ENCODE data around the gene HSPG2.

Gene HSPG2

DNA sequence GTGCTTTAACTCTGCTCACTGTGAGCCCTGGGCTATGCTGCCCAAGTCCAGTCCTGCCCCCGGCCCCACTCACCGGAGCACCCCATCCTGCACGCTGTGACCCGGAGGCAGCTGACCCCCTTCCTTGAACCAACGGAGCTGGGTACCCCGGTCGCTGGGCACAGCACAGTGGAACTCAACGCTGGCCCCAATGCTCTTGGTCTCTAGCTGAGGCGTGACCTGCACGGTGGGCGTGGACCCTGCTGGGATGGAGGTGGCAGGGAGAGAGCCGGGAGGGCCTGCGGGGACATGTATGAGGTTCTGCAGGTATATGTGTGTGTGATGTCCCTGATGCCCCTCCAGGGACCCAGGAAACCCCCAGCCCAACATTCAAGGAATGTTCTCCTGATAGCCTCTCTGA, 100.4 kb downstream of the HSPG2 start:
- Histone ChIP-seq H3K79me2 (ENCODE audit: control insufficient read depth, insufficient read depth, low read length) (no peaks in the 10 kb centered on the region), H3K36me3 (ENCODE audit: control insufficient read depth, insufficient read depth, low read length) (peaks cover 15% of the 10 kb centered on the region), H3K4ac (ENCODE audit: low read depth, low read length) (no peak overlapping the region), H3K27ac (ENCODE audit: low read depth, low read length) (no peak overlapping the region), H3K18ac (ENCODE audit: low read length) (no peak overlapping the region), H4K8ac (ENCODE audit: low read depth, low read length) (no peak overlapping the region), H2BK120ac (ENCODE audit: low read depth, low read length) (no peak overlapping the region), H3K4me2 (ENCODE audit: low read length) (no peak overlapping the region), H2AK5ac (ENCODE audit: low read length) (no peak overlapping the region), H3K9ac (ENCODE audit: low read length) (no peak overlapping the region), H3K4me1 (ENCODE audit: control insufficient read depth, low read depth, low read length) (no peaks in the 10 kb centered on the region), H2BK5ac (ENCODE audit: low read length) (no peak overlapping the region), H3K23ac (ENCODE audit: low read length) (no peak overlapping the region), H2BK15ac (replicated peaks; ENCODE audit: low read depth) (no peak overlapping the region), H3K27me3 (ENCODE audit: insufficient read depth, low read length, poor library complexity) (no peaks in the 10 kb centered on the region), H4K5ac (ENCODE audit: low read length) (no peak overlapping the region), H3K56ac (ENCODE audit: low read length) (no peak overlapping the region), H3K4me3 (ENCODE audit: low read length) (no peak overlapping the region), H3K79me1 (ENCODE audit: low read length) (no peaks in the 10 kb centered on the region)
- no CpG with 5 or more reads among the region's 13 CpGs for WGBS (ENCODE audit: extremely low coverage, insufficient coverage, low lambda C conversion rate)
- DNase-seq, result no peak

DNA sequence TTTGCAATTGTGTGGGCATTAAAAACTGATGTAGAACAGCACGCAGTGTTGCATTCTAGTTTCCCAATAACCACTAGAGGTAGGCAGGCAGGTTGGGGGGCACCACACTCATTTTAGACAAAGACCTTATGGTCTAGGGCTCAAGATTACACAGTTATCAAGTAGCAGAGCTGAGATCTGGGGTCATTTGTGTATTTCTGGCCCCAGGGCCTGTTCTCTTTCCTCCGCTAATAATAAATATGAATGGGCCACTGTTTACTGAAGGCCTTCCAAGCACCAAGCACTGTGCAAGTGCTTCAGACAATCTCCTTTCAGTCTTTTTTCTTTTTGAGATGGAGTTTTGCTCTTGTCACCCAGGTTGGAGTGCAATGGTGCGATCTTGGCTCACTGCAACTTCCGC, 101.1 kb downstream of the HSPG2 start:
- Histone ChIP-seq H3K27ac (ENCODE audit: low read depth, low read length) (no peak overlapping the region), H3K36me3 (ENCODE audit: control insufficient read depth, insufficient read depth, low read length) (peaks cover 14% of the 10 kb centered on the region), H2BK120ac (ENCODE audit: low read depth, low read length) (no peak overlapping the region), H3K56ac (ENCODE audit: low read length) (no peak overlapping the region), H3K79me1 (ENCODE audit: low read length) (no peaks in the 10 kb centered on the region), H3K4me2 (ENCODE audit: low read length) (no peak overlapping the region), H3K4me1 (ENCODE audit: control insufficient read depth, low read depth, low read length) (no peaks in the 10 kb centered on the region), H4K8ac (ENCODE audit: low read depth, low read length) (no peak overlapping the region), H2AK5ac (ENCODE audit: low read length) (no peak overlapping the region), H3K18ac (ENCODE audit: low read length) (no peak overlapping the region), H2BK15ac (replicated peaks; ENCODE audit: low read depth) (no peak overlapping the region), H3K9ac (ENCODE audit: low read length) (no peak overlapping the region), H2BK5ac (ENCODE audit: low read length) (no peak overlapping the region), H3K27me3 (ENCODE audit: insufficient read depth, low read length, poor library complexity) (no peaks in the 10 kb centered on the region), H4K5ac (ENCODE audit: low read length) (no peak overlapping the region), H3K4ac (ENCODE audit: low read depth, low read length) (no peak overlapping the region), H3K23ac (ENCODE audit: low read length) (no peak overlapping the region), H3K79me2 (ENCODE audit: control insufficient read depth, insufficient read depth, low read length) (no peaks in the 10 kb centered on the region), H3K4me3 (ENCODE audit: low read length) (no peak overlapping the region)
- no peak for DNase-seq
- no CpG with 5 or more reads among the region's 4 CpGs for WGBS (ENCODE audit: extremely low coverage, insufficient coverage, low lambda C conversion rate)

DNA sequence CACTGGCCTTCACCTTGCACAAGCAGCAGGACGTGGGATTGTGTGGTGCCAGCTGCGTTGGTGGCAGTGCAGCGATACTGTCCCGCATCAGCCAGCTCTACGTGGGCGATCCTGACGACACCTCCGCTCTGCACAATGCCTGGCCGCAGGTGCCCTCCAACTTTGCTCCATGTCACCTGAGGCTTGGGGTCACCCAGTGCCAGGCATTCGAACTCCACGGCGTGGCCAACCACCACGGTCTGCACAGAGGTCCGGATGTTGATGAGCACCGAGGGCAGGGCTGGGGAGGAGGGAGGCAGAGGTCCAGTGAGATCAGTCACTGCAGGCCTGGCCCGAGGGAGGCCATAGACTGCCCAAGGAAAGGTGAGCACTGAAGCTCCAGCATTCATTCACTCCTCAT, 102.4 kb downstream of the HSPG2 start:
- H3K4me3 ChIP-seq (ENCODE audit: low read length), result no peak overlapping the region
- no peak overlapping the region for H3K18ac ChIP-seq (ENCODE audit: low read length)
- no peak overlapping the region for H3K9ac ChIP-seq (ENCODE audit: low read length)
- H3K36me3 ChIP-seq (ENCODE audit: control insufficient read depth, insufficient read depth, low read length), result peaks cover 18% of the 10 kb centered on the region
- no peaks in the 10 kb centered on the region for H3K79me1 ChIP-seq (ENCODE audit: low read length)
- H3K56ac ChIP-seq (ENCODE audit: low read length), result no peak overlapping the region
- no peak overlapping the region for H4K5ac ChIP-seq (ENCODE audit: low read length)
- no peak overlapping the region for H3K4ac ChIP-seq (ENCODE audit: low read depth, low read length)
- H3K79me2 ChIP-seq (ENCODE audit: control insufficient read depth, insufficient read depth, low read length), result no peaks in the 10 kb centered on the region
- H2AK5ac ChIP-seq (ENCODE audit: low read length), result no peak overlapping the region
- no peaks in the 10 kb centered on the region for H3K4me1 ChIP-seq (ENCODE audit: control insufficient read depth, low read depth, low read length)
- H4K8ac ChIP-seq (ENCODE audit: low read depth, low read length), result no peak overlapping the region
- no CpG with 5 or more reads among the region's 16 CpGs for WGBS (ENCODE audit: extremely low coverage, insufficient coverage, low lambda C conversion rate)
- no peak overlapping the region for H2BK15ac ChIP-seq (replicated peaks; ENCODE audit: low read depth)
- H3K27me3 ChIP-seq (ENCODE audit: insufficient read depth, low read length, poor library complexity), result no peaks in the 10 kb centered on the region
- H2BK5ac ChIP-seq (ENCODE audit: low read length), result no peak overlapping the region
- no peak overlapping the region for H3K27ac ChIP-seq (ENCODE audit: low read depth, low read length)
- no peak overlapping the region for H3K23ac ChIP-seq (ENCODE audit: low read length)
- no peak overlapping the region for H3K4me2 ChIP-seq (ENCODE audit: low read length)
- H2BK120ac ChIP-seq (ENCODE audit: low read depth, low read length), result no peak overlapping the region
- no peak for DNase-seq

DNA sequence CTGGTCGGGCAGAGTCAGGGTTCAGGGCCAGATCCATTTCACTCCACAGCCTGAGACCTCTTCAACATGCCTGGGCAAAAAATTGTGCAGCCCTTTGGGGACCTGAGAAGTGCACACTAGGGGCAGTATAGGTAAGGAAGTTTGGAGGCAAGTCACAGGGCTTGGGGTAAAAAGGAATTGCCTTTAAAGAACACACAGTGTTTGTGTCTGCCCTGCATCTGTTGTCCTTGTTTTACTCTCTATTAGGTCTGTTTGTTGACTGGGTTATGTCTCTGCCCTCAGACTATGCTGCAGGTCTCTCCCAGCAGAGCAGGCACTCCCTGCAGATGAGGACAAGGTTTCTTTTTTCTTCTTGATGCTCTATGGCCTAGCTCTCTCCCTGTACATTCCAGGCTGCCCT, 103.0 kb downstream of the HSPG2 start:
- no peak overlapping the region for H2BK5ac ChIP-seq (ENCODE audit: low read length)
- H3K36me3 ChIP-seq (ENCODE audit: control insufficient read depth, insufficient read depth, low read length), result peaks cover 18% of the 10 kb centered on the region
- DNase-seq, result no peak

DNA sequence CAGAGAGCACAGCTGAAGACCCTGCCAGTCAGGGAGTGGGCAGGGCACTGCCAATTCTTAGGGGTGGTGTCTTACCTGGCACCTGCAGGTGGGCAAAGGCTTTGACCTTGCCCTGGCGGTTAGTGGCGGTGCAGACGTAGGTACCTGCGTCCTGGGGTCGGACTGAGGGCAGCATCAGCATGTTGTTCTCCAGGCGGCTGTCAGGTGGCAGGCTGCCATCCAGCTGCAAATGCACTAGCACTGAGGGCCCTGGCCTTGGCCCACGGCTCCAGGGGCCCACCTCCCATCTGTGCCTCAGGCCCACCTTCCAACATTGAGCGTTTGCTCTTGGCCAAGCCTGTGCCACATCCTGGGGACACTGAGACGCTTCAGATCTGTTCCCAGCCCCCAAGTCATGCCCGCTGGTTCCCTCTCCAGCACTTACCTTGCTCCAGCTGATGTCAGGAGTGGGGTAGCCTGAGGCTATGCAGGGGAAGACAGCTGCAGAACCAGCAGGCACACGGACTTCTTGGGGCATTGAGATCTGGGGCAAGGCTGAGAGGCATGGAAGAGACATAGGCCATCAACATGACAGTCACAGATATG, 103.6 kb downstream of the HSPG2 start:
- H2BK120ac ChIP-seq (ENCODE audit: low read depth, low read length), result no peak overlapping the region
- no peak overlapping the region for H3K9ac ChIP-seq (ENCODE audit: low read length)
- DNase-seq, result no peak
- H3K4me1 ChIP-seq (ENCODE audit: control insufficient read depth, low read depth, low read length), result no peaks in the 10 kb centered on the region
- no CpG with 5 or more reads among the region's 11 CpGs for WGBS (ENCODE audit: extremely low coverage, insufficient coverage, low lambda C conversion rate)
- H3K18ac ChIP-seq (ENCODE audit: low read length), result no peak overlapping the region
- no peaks in the 10 kb centered on the region for H3K79me1 ChIP-seq (ENCODE audit: low read length)
- H3K27me3 ChIP-seq (ENCODE audit: insufficient read depth, low read length, poor library complexity), result no peaks in the 10 kb centered on the region
- no peak overlapping the region for H3K4ac ChIP-seq (ENCODE audit: low read depth, low read length)
- no peak overlapping the region for H3K27ac ChIP-seq (ENCODE audit: low read depth, low read length)
- no peak overlapping the region for H3K23ac ChIP-seq (ENCODE audit: low read length)
- no peak overlapping the region for H3K4me2 ChIP-seq (ENCODE audit: low read length)
- H3K56ac ChIP-seq (ENCODE audit: low read length), result no peak overlapping the region
- no peaks in the 10 kb centered on the region for H3K79me2 ChIP-seq (ENCODE audit: control insufficient read depth, insufficient read depth, low read length)
- H4K8ac ChIP-seq (ENCODE audit: low read depth, low read length), result no peak overlapping the region
- H3K4me3 ChIP-seq (ENCODE audit: low read length), result no peak overlapping the region
- H3K36me3 ChIP-seq (ENCODE audit: control insufficient read depth, insufficient read depth, low read length), result peaks cover 18% of the 10 kb centered on the region
- no peak overlapping the region for H2BK5ac ChIP-seq (ENCODE audit: low read length)
- H2BK15ac ChIP-seq (replicated peaks; ENCODE audit: low read depth), result no peak overlapping the region
- H2AK5ac ChIP-seq (ENCODE audit: low read length), result no peak overlapping the region
- H4K5ac ChIP-seq (ENCODE audit: low read length), result no peak overlapping the region

More for the DNA sequence above, 103.0 kb downstream of the HSPG2 start:
- no peak overlapping the region for H3K4me3 ChIP-seq (ENCODE audit: low read length)
- no peak overlapping the region for H4K5ac ChIP-seq (ENCODE audit: low read length)
- H3K56ac ChIP-seq (ENCODE audit: low read length), result no peak overlapping the region
- no peaks in the 10 kb centered on the region for H3K79me1 ChIP-seq (ENCODE audit: low read length)
- no peak overlapping the region for H3K23ac ChIP-seq (ENCODE audit: low read length)
- no peak overlapping the region for H4K8ac ChIP-seq (ENCODE audit: low read depth, low read length)
- H3K4me1 ChIP-seq (ENCODE audit: control insufficient read depth, low read depth, low read length), result no peaks in the 10 kb centered on the region
- H3K27me3 ChIP-seq (ENCODE audit: insufficient read depth, low read length, poor library complexity), result no peaks in the 10 kb centered on the region
- WGBS (ENCODE audit: extremely low coverage, insufficient coverage, low lambda C conversion rate), result no CpG with 5 or more reads among the region's 1 CpG
- H3K79me2 ChIP-seq (ENCODE audit: control insufficient read depth, insufficient read depth, low read length), result no peaks in the 10 kb centered on the region
- no peak overlapping the region for H3K18ac ChIP-seq (ENCODE audit: low read length)
- H3K4me2 ChIP-seq (ENCODE audit: low read length), result no peak overlapping the region
- H3K9ac ChIP-seq (ENCODE audit: low read length), result no peak overlapping the region
- no peak overlapping the region for H2BK120ac ChIP-seq (ENCODE audit: low read depth, low read length)
- H3K27ac ChIP-seq (ENCODE audit: low read depth, low read length), result no peak overlapping the region
- no peak overlapping the region for H2BK15ac ChIP-seq (replicated peaks; ENCODE audit: low read depth)
- H3K4ac ChIP-seq (ENCODE audit: low read depth, low read length), result no peak overlapping the region
- no peak overlapping the region for H2AK5ac ChIP-seq (ENCODE audit: low read length)

DNA sequence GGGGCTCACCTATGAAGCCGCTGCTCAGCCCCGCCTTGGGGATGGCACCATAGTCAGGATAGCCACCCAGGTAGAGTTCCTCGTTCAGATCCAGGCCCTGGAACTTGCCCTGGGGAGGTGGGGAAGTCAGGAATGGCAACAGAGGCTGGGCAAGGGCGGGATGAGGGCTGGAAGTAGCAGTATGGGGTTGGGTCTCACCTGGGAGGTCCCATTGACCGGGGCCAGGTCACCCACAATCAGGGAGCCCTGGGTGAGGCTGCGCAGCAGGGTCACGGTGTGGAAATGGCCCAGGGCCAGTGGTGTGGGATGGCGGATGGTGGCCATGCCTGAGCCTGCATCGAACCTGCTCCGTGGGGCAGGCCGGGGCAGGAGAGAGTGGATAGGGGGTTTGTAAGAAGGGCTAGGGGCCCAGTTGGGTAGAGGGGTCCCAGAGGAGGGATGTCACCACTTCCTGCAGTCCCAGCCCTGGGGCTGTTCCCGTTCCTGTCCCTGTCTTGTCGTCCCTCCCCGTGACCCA, 105.6 kb downstream of the HSPG2 start:
- Histone ChIP-seq H2BK120ac (ENCODE audit: low read depth, low read length) (no peak overlapping the region), H2BK15ac (replicated peaks; ENCODE audit: low read depth) (no peak overlapping the region), H3K4me2 (ENCODE audit: low read length) (no peak overlapping the region), H3K56ac (ENCODE audit: low read length) (no peak overlapping the region), H3K23ac (ENCODE audit: low read length) (no peak overlapping the region), H3K4me1 (ENCODE audit: control insufficient read depth, low read depth, low read length) (no peaks in the 10 kb centered on the region), H3K4me3 (ENCODE audit: low read length) (no peak overlapping the region), H4K5ac (ENCODE audit: low read length) (no peak overlapping the region), H3K79me1 (ENCODE audit: low read length) (no peaks in the 10 kb centered on the region), H3K79me2 (ENCODE audit: control insufficient read depth, insufficient read depth, low read length) (no peaks in the 10 kb centered on the region), H2AK5ac (ENCODE audit: low read length) (no peak overlapping the region), H3K9ac (ENCODE audit: low read length) (no peak overlapping the region), H3K27me3 (ENCODE audit: insufficient read depth, low read length, poor library complexity) (no peaks in the 10 kb centered on the region), H2BK5ac (ENCODE audit: low read length) (no peak overlapping the region), H3K4ac (ENCODE audit: low read depth, low read length) (no peak overlapping the region), H3K36me3 (ENCODE audit: control insufficient read depth, insufficient read depth, low read length) (peaks cover 16% of the 10 kb centered on the region), H3K27ac (ENCODE audit: low read depth, low read length) (no peak overlapping the region), H3K18ac (ENCODE audit: low read length) (no peak overlapping the region), H4K8ac (ENCODE audit: low read depth, low read length) (no peak overlapping the region)
- no peak for DNase-seq
- WGBS (ENCODE audit: extremely low coverage, insufficient coverage, low lambda C conversion rate), result no CpG with 5 or more reads among the region's 14 CpGs
